RWPE2 (cell line): ENCODE results near the gene PRKD2.

Experiments used
- ATAC-seq: fragments of 200-7000 bp; cut with Tn5 transposase; 3 replicates; pipeline ENCODE4 v1.9.1; 2021; ENCODE audit warnings: low read depth
- DNase-seq: peaks from one replicate; pipeline ENCODE4 v3.0.0-alpha.2; 2020; ENCODE audit warnings: low spot score
- H3K27ac ChIP-seq: fragments of 450-650 bp; 2 replicates; pipeline ENCODE4 v1.5.1; 2017; ENCODE audit warnings: mild to moderate bottlenecking; ENCODE audit not compliant: poor library complexity, severe bottlenecking
- H3K27me3 ChIP-seq: fragments of 250-450 bp; sonication (Bioruptor Pico); 2 replicates; pipeline ENCODE4 v1.5.1; 2021; ENCODE audit warnings: mild to moderate bottlenecking, moderate library complexity; ENCODE audit not compliant: insufficient read depth, poor library complexity, severe bottlenecking
- H3K36me3 ChIP-seq: fragments of 250-450 bp; sonication (Bioruptor Pico); 2 replicates; pipeline ENCODE4 v1.5.1; 2020; ENCODE audit warnings: low read depth, mild to moderate bottlenecking, moderate library complexity
- H3K4me1 ChIP-seq: fragments of 250-450 bp; sonication (Bioruptor Pico); 2 replicates; pipeline ENCODE4 v1.5.1; 2021; ENCODE audit warnings: mild to moderate bottlenecking, moderate library complexity; ENCODE audit not compliant: insufficient read depth, poor library complexity, severe bottlenecking
- H3K4me3 ChIP-seq: fragments of 250-450 bp; sonication (Bioruptor Pico); 2 replicates; pipeline ENCODE4 v1.5.1; 2021; ENCODE audit warnings: mild to moderate bottlenecking, moderate library complexity; ENCODE audit not compliant: severe bottlenecking
- H3K9me3 ChIP-seq: fragments of 250-450 bp; sonication (Bioruptor Pico); 2 replicates; pipeline ENCODE4 v1.5.1; 2021; ENCODE audit warnings: mild to moderate bottlenecking, moderate library complexity; ENCODE audit not compliant: severe bottlenecking
- TF ChIP-seq, protein P1 (sequence below): fragments of 450-650 bp; IDR thresholded peaks from one replicate; pipeline ENCODE4 v1.5.1; 2017; ENCODE audit warnings: mild to moderate bottlenecking, moderate library complexity; ENCODE audit not compliant: poor library complexity, severe bottlenecking

Gene PRKD2

GRCh38 chr19:46745521-46746280 is 28.8 kb upstream of the PRKD2 start, which contains the start of gene FKRP:
Gene FKRP (plus strand): TSS chr19:46746057. CDS start chr19:46755451, 9,394 bp downstream.
- H3K27me3 ChIP-seq: no peaks in the 10 kb centered on the region
- H3K4me3 ChIP-seq: peak within 1 kb of the TSS; percentile 100
- H3K36me3 ChIP-seq: peaks cover 36% of the 10 kb centered on the region
- DNase-seq (peak; percentile 61), ATAC-seq (peak; percentile 51)
- TF ChIP-seq, protein P1, sequence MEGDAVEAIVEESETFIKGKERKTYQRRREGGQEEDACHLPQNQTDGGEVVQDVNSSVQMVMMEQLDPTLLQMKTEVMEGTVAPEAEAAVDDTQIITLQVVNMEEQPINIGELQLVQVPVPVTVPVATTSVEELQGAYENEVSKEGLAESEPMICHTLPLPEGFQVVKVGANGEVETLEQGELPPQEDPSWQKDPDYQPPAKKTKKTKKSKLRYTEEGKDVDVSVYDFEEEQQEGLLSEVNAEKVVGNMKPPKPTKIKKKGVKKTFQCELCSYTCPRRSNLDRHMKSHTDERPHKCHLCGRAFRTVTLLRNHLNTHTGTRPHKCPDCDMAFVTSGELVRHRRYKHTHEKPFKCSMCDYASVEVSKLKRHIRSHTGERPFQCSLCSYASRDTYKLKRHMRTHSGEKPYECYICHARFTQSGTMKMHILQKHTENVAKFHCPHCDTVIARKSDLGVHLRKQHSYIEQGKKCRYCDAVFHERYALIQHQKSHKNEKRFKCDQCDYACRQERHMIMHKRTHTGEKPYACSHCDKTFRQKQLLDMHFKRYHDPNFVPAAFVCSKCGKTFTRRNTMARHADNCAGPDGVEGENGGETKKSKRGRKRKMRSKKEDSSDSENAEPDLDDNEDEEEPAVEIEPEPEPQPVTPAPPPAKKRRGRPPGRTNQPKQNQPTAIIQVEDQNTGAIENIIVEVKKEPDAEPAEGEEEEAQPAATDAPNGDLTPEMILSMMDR: no peak
- H3K9me3 ChIP-seq: no peaks in the 10 kb centered on the region
- peak within 1 kb of the TSS; percentile 83 for H3K27ac ChIP-seq
- H3K4me1 ChIP-seq: no peaks in the 10 kb centered on the region

DNA sequence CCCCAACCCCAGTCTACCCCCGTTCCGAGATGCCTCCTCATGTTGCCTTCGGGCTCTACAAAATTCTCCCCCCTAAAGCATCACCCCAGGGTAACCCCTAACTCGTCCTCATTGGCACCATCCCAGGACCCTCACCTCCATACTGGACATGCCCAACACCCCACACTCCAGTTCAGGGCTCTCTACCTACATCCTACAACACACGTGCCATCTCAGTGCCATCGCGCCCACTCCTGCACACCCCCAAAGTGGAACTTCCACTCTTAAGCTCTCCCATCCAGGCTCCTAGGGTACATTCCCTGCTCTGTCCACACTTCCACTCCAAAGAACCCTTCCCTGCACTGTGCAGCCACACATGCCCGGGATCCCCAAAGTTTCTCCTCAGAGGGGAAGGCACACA is 28.1 kb upstream of the PRKD2 start:
- no peaks in the 10 kb centered on the region for H3K27me3 ChIP-seq
- DNase-seq (no peak), ATAC-seq (0 out of 3 replicates have a peak, but pooled peaks have one; percentile 15)
- TF ChIP-seq, protein P1: no peak
- H3K36me3 ChIP-seq: peaks cover 41% of the 10 kb centered on the region
- peak overlapping the region; percentile 83 for H3K27ac ChIP-seq
- H3K9me3 ChIP-seq: no peaks in the 10 kb centered on the region
- H3K4me1 ChIP-seq: no peaks in the 10 kb centered on the region
- peak overlapping the region; percentile 100 for H3K4me3 ChIP-seq

DNA sequence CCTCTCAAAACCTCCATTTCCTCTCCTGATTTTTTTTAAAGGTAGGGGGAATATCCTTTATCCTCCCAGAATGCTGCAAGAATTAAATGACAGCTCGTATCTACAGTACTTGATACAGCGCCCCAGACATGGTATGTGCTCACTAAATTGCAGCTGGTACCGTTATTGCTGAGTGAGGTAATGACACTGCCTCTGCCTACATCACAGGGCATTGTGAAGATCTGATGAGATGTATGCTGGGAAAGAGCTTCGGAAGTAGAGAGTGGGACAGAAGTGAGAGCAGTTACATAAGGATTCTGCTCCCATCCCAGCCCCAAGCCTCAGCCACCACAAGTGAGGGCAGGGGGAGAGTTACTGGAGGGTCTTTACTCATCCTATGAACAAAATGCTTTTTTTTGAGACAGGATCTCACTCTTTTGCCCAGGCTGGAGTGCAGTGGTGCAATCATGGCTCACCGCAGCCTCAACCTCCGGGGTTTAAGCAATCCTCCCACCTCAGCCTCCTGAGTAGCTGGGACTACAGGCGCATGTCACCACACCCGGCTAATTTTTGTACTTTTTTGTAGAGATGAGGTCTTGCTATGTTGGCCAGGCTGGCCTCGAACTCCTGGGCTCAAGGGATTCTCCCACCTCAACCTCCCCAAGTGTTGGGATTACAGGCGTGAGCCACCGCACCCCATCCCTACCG is 27.2 kb upstream of the PRKD2 start:
- ATAC-seq (no peak), DNase-seq (no peak)
- no peak overlapping the region for H3K27ac ChIP-seq
- peaks cover 47% of the 10 kb centered on the region for H3K36me3 ChIP-seq
- TF ChIP-seq, protein P1: no peak
- no peaks in the 10 kb centered on the region for H3K4me1 ChIP-seq
- no peak overlapping the region for H3K4me3 ChIP-seq
- no peaks in the 10 kb centered on the region for H3K9me3 ChIP-seq
- no peaks in the 10 kb centered on the region for H3K27me3 ChIP-seq

DNA sequence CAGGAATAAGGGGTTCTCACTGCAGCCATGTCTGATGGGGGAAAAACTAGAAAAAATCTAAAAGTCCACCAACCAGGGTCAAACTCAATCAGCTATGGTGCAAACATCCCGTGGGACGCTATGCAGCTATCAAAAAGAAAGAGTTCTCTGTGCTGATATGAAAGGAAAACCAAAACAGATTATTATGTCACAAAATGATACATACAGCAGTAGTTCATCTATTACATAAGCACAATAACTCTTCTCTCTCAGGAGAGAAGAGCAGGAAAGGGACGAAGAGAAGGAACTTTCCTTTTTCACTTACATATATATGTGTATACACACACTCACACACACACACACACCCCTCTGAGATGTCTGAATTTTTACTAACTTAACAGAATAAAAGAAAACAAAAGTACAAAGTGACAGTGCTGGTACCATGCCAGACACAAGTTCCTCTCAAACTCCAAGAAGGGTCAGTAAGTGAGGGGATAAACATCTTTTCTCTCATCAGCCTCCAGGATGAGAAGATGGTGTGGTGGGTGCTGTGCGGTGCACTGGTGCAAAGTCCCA is 26.1 kb upstream of the PRKD2 start:
- H3K9me3 ChIP-seq: no peaks in the 10 kb centered on the region

More for the DNA sequence above, 26.1 kb upstream of the PRKD2 start:
- no peaks in the 10 kb centered on the region for H3K27me3 ChIP-seq
- no peak overlapping the region for H3K4me3 ChIP-seq
- no peaks in the 10 kb centered on the region for H3K4me1 ChIP-seq
- DNase-seq: no peak
- peaks cover 50% of the 10 kb centered on the region for H3K36me3 ChIP-seq
- no peak for ATAC-seq
- TF ChIP-seq, protein P1: no peak
- no peak overlapping the region for H3K27ac ChIP-seq
